Upper lobe of left lung (tissue), 6 donors: Measurements from ENCODE around the gene TGM2. TPM values are rescaled to one million over a fixed set of nuclear protein-coding genes. Genes with fewer than 3 reads are reported as not detected.

ENCODE experiments used
- ATAC-seq, 2 donors: fragments of 200-7000 bp; cut with Tn5 transposase; one replicate each; pipeline ENCODE4 v1.9.1; 2022; ENCODE audit warnings: mild to moderate bottlenecking in 2 of 2, moderate library complexity in 2 of 2; ENCODE audit not compliant: low FRiP score in 2 of 2
- DNase-seq, 2 donors: peaks; one replicate each; pipeline ENCODE4 v3.0.0-alpha.2; 2019 to 2020
- H3K27ac ChIP-seq, 4 donors: fragments of 200-600 bp; sonication (generic); one replicate each; pipeline ENCODE4 v1.5.1; 2016 to 2019
- H3K27me3 ChIP-seq, 4 donors: fragments of 200-600 bp; sonication (generic); one replicate each; pipeline ENCODE4 v1.5.1; 2017 to 2019
- H3K36me3 ChIP-seq, 4 donors: fragments of 200-600 bp; sonication (generic); one replicate each; pipeline ENCODE4 v1.5.1; 2016 to 2019
- H3K4me1 ChIP-seq, 4 donors: fragments of 200-600 bp; sonication (generic); one replicate each; pipeline ENCODE4 v1.5.1; 2018 to 2019
- H3K4me3 ChIP-seq, 4 donors: fragments of 200-600 bp; sonication (generic); one replicate each; pipeline ENCODE4 v1.5.1; 2017 to 2019; ENCODE audit warnings: mild to moderate bottlenecking in 2 of 4, moderate library complexity in 1 of 4
- H3K9me3 ChIP-seq, 4 donors: fragments of 200-600 bp; sonication (generic); one replicate each; pipeline ENCODE4 v1.5.1; 2018 to 2019
- EP300 ChIP-seq, 4 donors: sonication (generic); formaldehyde crosslinking; IDR thresholded peaks; one replicate each; pipeline ENCODE4 v1.5.1; 2017; ENCODE audit warnings: antibody characterized with exemption in 4 of 4, control low read depth in 2 of 4
- POLR2A ChIP-seq, 4 donors: fragments of 450-650 bp; IDR thresholded peaks; one replicate each; pipeline ENCODE4 v1.5.1; 2016 to 2017; ENCODE audit warnings: antibody characterized with exemption in 4 of 4, mild to moderate bottlenecking in 2 of 4
- POLR2AphosphoS5 ChIP-seq, 2 donors: sonication (generic); formaldehyde crosslinking; IDR thresholded peaks; one replicate each; pipeline ENCODE4 v1.5.1; 2017; ENCODE audit warnings: antibody characterized with exemption in 2 of 2
- WGBS, 2 donors: methylation state at CpG; one replicate each; pipeline ENCODE4 v1.1.5; 2017 to 2018; 5-methylcytosine and 5-hydroxymethylcytosine counted together
- total RNA-seq, 6 donors: library from RNA; depleted of rRNA in 4 of 6; stranded (reverse); fragments of >200 nt in 4 of 6; gene quantifications; one replicate each; pipeline versions ENCODE4 v1.1.0 to v1.2.1, GENCODE V29; 2016 to 2021
- TF ChIP-seq, protein P1 (sequence below), 6 experiments: fragments of 450-650 bp in 4 of 6; fragments of 200-600 bp in 2 of 6; sonication (generic) in 2 of 6; IDR thresholded peaks; one replicate each; pipeline ENCODE4 v1.5.1; 2016 to 2019; ENCODE audit warnings: antibody characterized with exemption in 6 of 6
- donor health status: DM: no; HTN: no; CAD: no; lungs with moderate emphysema.
- donor health status: DM: no; HTN: yes; CAD: no; lungs with severe emphysema.

Gene TGM2
- total RNA-seq, 6 donors from 2014 or later = 98.7 to 469 (median 290) TPM

DNA sequence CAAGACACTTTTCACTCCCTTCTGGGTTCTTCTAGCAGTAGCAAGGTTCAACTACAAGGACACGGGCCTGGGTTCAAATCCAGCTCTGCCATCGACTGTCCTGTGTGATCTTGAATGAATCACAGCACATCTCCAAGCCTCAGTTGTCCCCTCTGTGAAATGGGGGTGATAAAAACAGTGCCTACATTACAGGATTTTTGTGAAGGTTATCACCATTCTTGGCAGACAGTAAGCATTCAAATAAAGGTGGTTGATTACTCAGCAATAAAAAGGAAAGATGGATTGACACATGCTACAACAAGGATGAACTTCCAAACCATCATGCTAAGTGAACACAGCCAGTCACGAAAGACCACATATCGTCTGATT is 6.6 kb upstream of the TGM2 start:
- Histone ChIP-seq H3K27me3 (no peaks in the 10 kb centered on the region), H3K9me3 (no peaks in the 10 kb centered on the region), H3K4me1 (peaks cover 24 to 38% (median 29%) of the 10 kb centered on the region in 4 donors), H3K4me3 (no peak overlapping the region), H3K27ac (peak overlapping the region in 1 of 4 donors; percentile 84), H3K36me3 (no peaks in the 10 kb centered on the region)
- ATAC-seq = no peak
- no peak for DNase-seq
- TF ChIP-seq POLR2AphosphoS5 (IDR thresholded peaks at IDR 0.05) (no peak), POLR2A (IDR thresholded peaks at IDR 0.05) (no peak), EP300 (IDR thresholded peaks at IDR 0.05) (no peak)
- TF ChIP-seq, protein P1, sequence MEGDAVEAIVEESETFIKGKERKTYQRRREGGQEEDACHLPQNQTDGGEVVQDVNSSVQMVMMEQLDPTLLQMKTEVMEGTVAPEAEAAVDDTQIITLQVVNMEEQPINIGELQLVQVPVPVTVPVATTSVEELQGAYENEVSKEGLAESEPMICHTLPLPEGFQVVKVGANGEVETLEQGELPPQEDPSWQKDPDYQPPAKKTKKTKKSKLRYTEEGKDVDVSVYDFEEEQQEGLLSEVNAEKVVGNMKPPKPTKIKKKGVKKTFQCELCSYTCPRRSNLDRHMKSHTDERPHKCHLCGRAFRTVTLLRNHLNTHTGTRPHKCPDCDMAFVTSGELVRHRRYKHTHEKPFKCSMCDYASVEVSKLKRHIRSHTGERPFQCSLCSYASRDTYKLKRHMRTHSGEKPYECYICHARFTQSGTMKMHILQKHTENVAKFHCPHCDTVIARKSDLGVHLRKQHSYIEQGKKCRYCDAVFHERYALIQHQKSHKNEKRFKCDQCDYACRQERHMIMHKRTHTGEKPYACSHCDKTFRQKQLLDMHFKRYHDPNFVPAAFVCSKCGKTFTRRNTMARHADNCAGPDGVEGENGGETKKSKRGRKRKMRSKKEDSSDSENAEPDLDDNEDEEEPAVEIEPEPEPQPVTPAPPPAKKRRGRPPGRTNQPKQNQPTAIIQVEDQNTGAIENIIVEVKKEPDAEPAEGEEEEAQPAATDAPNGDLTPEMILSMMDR (IDR thresholded peaks at IDR 0.05) = no peak
- 67 to 78% methylated on average over 4 of the region's 4 CpGs for WGBS, 2 donors

DNA sequence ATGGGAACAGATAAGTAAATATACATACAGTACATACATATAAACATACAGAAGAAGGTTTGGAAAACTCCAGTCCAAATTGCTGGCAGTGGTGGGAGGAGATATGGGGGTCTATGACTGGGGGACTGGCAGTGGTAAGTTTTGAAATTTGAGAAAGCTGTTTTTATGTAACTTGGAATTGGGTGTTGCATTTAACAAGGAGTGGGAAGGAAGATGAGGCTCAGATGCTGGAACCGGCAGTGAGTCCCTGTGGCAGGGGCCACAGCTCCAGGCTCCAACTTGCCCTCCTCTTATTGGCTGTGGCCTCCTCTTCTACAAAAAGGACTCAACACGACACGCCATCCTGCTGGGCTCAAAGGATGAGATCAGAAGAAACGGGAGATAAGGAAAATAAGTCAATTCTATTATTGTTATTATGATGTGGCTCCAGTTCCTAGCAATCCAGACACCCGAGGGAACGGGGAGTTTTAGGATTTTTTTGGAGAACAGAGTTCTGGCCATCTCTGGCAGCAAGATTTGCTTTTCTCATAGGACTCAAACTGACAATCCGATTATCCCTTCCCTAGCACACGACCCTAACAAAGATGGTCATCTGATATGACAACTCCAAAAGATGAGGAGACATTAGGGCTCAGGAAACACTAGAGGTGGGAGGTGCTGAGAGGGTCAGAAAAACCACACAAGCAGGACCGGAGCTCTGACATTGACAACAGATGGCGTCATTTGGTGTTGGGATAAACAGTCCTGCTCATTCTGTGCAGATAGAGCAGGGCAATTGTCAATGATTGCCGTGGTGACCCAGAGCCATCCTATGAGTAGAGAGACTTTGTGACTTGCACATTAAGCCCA is 6.0 kb upstream of the TGM2 start:
- peak overlapping the region in 2 of 4 donors; percentile 11 to 84 for H3K27ac ChIP-seq
- H3K36me3 ChIP-seq = no peaks in the 10 kb centered on the region
- TF ChIP-seq POLR2A (IDR thresholded peaks at IDR 0.05) (no peak), EP300 (IDR thresholded peaks at IDR 0.05) (no peak), POLR2AphosphoS5 (IDR thresholded peaks at IDR 0.05) (no peak)
- TF ChIP-seq, protein P1 (IDR thresholded peaks at IDR 0.05) = no peak
- peaks cover 24 to 42% (median 30%) of the 10 kb centered on the region in 4 donors for H3K4me1 ChIP-seq
- 46 to 65% methylated on average over 11 of the region's 11 CpGs for WGBS, 2 donors
- no peaks in the 10 kb centered on the region for H3K27me3 ChIP-seq
- ATAC-seq (peak in 1 of 2 donors; percentile 69), DNase-seq (no peak)
- H3K4me3 ChIP-seq = no peak overlapping the region
- no peaks in the 10 kb centered on the region for H3K9me3 ChIP-seq

DNA sequence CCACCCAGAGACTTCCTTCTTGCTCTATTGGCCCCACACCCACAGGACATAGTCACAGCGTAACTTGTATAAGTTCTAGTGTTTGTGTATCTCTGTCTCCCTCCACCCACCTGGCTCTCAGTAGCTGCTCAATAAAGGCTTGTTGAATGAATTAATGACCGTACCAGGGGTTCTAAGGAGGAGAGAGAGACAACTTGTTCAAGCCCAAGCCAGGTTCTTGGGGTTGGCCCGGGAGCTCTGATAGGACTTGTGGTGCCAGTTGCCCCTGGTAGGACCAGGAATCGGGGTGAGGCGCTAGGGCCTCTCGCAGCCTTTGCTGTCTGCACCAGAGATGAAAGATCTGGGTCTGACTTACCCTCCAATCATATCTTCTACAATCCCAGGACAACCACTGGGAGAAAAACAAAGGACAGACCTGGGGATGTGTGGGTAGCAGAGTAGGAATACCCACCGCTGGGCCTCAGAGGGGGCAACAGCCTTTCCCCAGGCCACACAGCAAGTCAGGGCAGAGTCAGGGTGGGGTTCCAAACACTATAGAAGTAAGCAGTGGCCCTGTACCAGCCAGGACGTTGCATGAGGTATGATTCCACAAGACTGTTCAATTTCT is 5.3 kb upstream of the TGM2 start:
- H3K27ac ChIP-seq = peak overlapping the region in 3 of 4 donors; percentile 11 to 84 (median 80)
- H3K36me3 ChIP-seq = no peaks in the 10 kb centered on the region
- no peak overlapping the region for H3K4me3 ChIP-seq
- TF ChIP-seq, protein P1 (IDR thresholded peaks at IDR 0.05) = no peak
- no peak for TF ChIP-seq POLR2AphosphoS5 (IDR thresholded peaks at IDR 0.05)
- TF ChIP-seq EP300 (IDR thresholded peaks at IDR 0.05) = no peak
- TF ChIP-seq POLR2A (IDR thresholded peaks at IDR 0.05) = no peak
- H3K27me3 ChIP-seq = no peaks in the 10 kb centered on the region
- no peaks in the 10 kb centered on the region for H3K9me3 ChIP-seq
- WGBS, 2 donors = 70 to 79% methylated on average over 8 of the region's 8 CpGs
- DNase-seq (no peak), ATAC-seq (no peak)
- H3K4me1 ChIP-seq = peaks cover 28 to 50% (median 36%) of the 10 kb centered on the region in 4 donors

DNA sequence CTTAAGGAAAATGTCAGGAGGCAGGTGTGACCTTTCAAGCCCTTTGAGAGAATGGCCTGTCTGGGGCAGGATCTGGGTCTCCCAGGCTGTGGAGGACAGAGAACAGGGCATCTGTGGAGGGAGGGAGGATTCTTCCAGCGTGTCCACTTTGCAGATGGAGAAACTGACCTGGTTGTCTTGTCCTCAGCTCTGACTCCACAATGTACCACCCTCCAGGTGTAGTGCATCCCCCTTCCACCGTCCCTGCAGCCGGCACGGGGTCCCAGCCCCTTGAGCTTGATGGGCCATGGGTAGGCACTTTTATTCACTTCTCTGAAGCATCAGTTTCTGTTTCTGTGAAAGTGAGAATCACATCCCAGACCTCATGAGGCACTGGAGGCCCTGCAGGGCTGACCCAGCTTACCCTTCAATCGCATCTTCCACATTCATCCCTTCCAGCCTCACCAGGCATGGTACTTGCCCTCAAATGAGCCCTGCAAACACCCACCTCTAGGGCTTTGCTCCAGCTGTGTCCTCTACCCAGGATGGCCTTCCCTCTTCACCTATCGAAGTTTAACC is 4.6 kb upstream of the TGM2 start:
- Histone ChIP-seq H3K36me3 (no peaks in the 10 kb centered on the region), H3K4me3 (no peak overlapping the region), H3K27ac (peak overlapping the region; percentile 58 to 90 (median 82)), H3K9me3 (no peaks in the 10 kb centered on the region), H3K4me1 (peaks cover 28 to 50% (median 41%) of the 10 kb centered on the region in 4 donors), H3K27me3 (no peaks in the 10 kb centered on the region)
- no peak for ATAC-seq
- TF ChIP-seq POLR2AphosphoS5 (IDR thresholded peaks at IDR 0.05) = no peak
- TF ChIP-seq, protein P1 (IDR thresholded peaks at IDR 0.05) = no peak
- DNase-seq = no peak
- WGBS, 2 donors = 82 to 83% methylated on average over 6 of the region's 6 CpGs
